WTC11 (cell line): Measurements from ENCODE around the gene PQBP1. TPM values are rescaled to one million over a fixed set of nuclear protein-coding genes. Genes with fewer than 3 reads are reported as not detected.

Source experiments
- ATAC-seq: fragments of 200-7000 bp; cut with Tn5 transposase; 2 replicates; pipeline ENCODE4 v1.10.0; 2021; ENCODE audit warnings: mild to moderate bottlenecking, moderate library complexity
- CTCF ChIA-PET: fragments of 300-600 bp; sonication (Branson Sonifier 250); formaldehyde crosslinking; loops from one replicate; lab custom pipeline; 2021; ENCODE audit warnings: antibody characterized with exemption; lab: Charles Lee
- POLR2A ChIA-PET: fragments of 350-600 bp; sonication (Branson Sonifier 250); formaldehyde crosslinking; loops from one replicate; lab custom pipeline; 2021; ENCODE audit warnings: antibody characterized with exemption; lab: Charles Lee
- DNase-seq: peaks from one replicate; pipeline ENCODE4 v3.0.0; 2021; ENCODE audit warnings: low spot score
- H3K27ac Mint-ChIP-seq: 2 replicates; pipeline ENCODE4 v1.8.0; 2021; ENCODE audit warnings: mixed read lengths
- H3K27me3 Mint-ChIP-seq: 2 replicates; pipeline ENCODE4 v1.8.0; 2021; ENCODE audit warnings: low read depth, mild to moderate bottlenecking, moderate library complexity, mixed read lengths
- H3K36me3 Mint-ChIP-seq: 2 replicates; pipeline ENCODE4 v1.8.0; 2021; ENCODE audit warnings: mixed read lengths
- H3K4me1 Mint-ChIP-seq: 2 replicates; pipeline ENCODE4 v1.8.0; 2022; ENCODE audit warnings: mixed read lengths
- H3K4me3 Mint-ChIP-seq: 2 replicates; pipeline ENCODE4 v1.8.0; 2021; ENCODE audit warnings: mild to moderate bottlenecking, moderate library complexity, mixed read lengths
- H3K9me3 Mint-ChIP-seq: 2 replicates; pipeline ENCODE4 v1.8.0; 2021; ENCODE audit warnings: mixed read lengths
- ELF4 ChIP-seq: sonication (generic); formaldehyde crosslinking; IDR thresholded peaks from 2 replicates; pipeline ENCODE4 v1.8.1; 2022; ENCODE audit warnings: low read depth, mild to moderate bottlenecking, moderate library complexity, missing genetic modification reagents
- ESRRA ChIP-seq: sonication (generic); formaldehyde crosslinking; IDR thresholded peaks from 2 replicates; pipeline ENCODE4 v1.8.1; 2022; ENCODE audit warnings: mild to moderate bottlenecking, missing genetic modification reagents, borderline replicate concordance
- JUN ChIP-seq: sonication (generic); formaldehyde crosslinking; IDR thresholded peaks from 2 replicates; pipeline ENCODE4 v1.8.0; 2023; ENCODE audit warnings: mild to moderate bottlenecking, missing genetic modification reagents
- NFATC4 ChIP-seq: fragments of 250-450 bp; sonication (Bioruptor Pico); IDR thresholded peaks from 2 replicates; pipeline ENCODE4 v1.9.0; 2021; ENCODE audit warnings: mild to moderate bottlenecking
- NFYB ChIP-seq: sonication (generic); formaldehyde crosslinking; conservative IDR thresholded peaks from 2 replicates; pipeline ENCODE4 v1.8.0; 2022; ENCODE audit warnings: low read depth, missing genetic modification reagents
- SMAD3 ChIP-seq: sonication (generic); formaldehyde crosslinking; IDR thresholded peaks from 2 replicates; pipeline ENCODE4 v1.8.0; 2022; ENCODE audit warnings: missing genetic modification reagents, mild to moderate bottlenecking, borderline replicate concordance
- SMAD4 ChIP-seq: sonication (generic); formaldehyde crosslinking; IDR thresholded peaks from 2 replicates; pipeline ENCODE4 v1.8.0; 2022; ENCODE audit warnings: mild to moderate bottlenecking, missing genetic modification reagents
- SP1 ChIP-seq: sonication (generic); formaldehyde crosslinking; conservative IDR thresholded peaks from 2 replicates; pipeline ENCODE4 v1.8.1; 2022; ENCODE audit warnings: missing genetic modification reagents
- TP53 ChIP-seq: sonication (generic); formaldehyde crosslinking; IDR thresholded peaks from 2 replicates; pipeline ENCODE4 v1.8.1; 2023; ENCODE audit warnings: mild to moderate bottlenecking, missing genetic modification reagents
- ZNF219 ChIP-seq: sonication (generic); formaldehyde crosslinking; IDR thresholded peaks from 2 replicates; pipeline ENCODE4 v1.8.0; 2023; ENCODE audit warnings: missing genetic modification reagents, mild to moderate bottlenecking, borderline replicate concordance
- ZNF416 ChIP-seq: fragments of 250-450 bp; sonication (Bioruptor Pico); IDR thresholded peaks from 2 replicates; pipeline ENCODE4 v1.9.0; 2021; ENCODE audit warnings: mild to moderate bottlenecking, inconsistent platforms
- ZNF423 ChIP-seq: fragments of 250-450 bp; sonication (Bioruptor Pico); IDR thresholded peaks from 2 replicates; pipeline ENCODE4 v2.1.2; 2022; ENCODE audit warnings: mild to moderate bottlenecking, moderate library complexity
- total RNA-seq: library from RNA; stranded (reverse); gene quantifications from 3 replicates; pipeline ENCODE4 v1.2.3, GENCODE V29; 2021
- TF ChIP-seq, protein P1 (sequence below): sonication (generic); formaldehyde crosslinking; IDR thresholded peaks from 2 replicates; pipeline ENCODE4 v1.8.1; 2023; ENCODE audit warnings: mild to moderate bottlenecking, missing genetic modification reagents, moderate library complexity
- TF ChIP-seq, protein P2 (sequence below): sonication (generic); formaldehyde crosslinking; IDR thresholded peaks from 2 replicates; pipeline ENCODE4 v1.8.0; 2022; ENCODE audit warnings: mild to moderate bottlenecking, missing genetic modification reagents
- TF ChIP-seq, protein P3 (sequence below): sonication (generic); formaldehyde crosslinking; IDR thresholded peaks from 2 replicates; pipeline ENCODE4 v1.8.0; 2023; ENCODE audit warnings: missing genetic modification reagents, mild to moderate bottlenecking, borderline replicate concordance
- TF ChIP-seq, protein P4 (sequence below): sonication (generic); formaldehyde crosslinking; IDR thresholded peaks from 2 replicates; pipeline ENCODE4 v1.8.1; 2023; ENCODE audit warnings: mild to moderate bottlenecking, moderate library complexity, missing genetic modification reagents
- TF ChIP-seq, protein P5 (sequence below): fragments of 250-450 bp; sonication (Bioruptor Pico); IDR thresholded peaks from 2 replicates; pipeline ENCODE4 v1.9.0; 2021; ENCODE audit warnings: mild to moderate bottlenecking, borderline replicate concordance
- TF ChIP-seq, protein P6 (sequence below): sonication (generic); formaldehyde crosslinking; IDR thresholded peaks from 2 replicates; pipeline ENCODE4 v1.8.1; 2022; ENCODE audit warnings: missing genetic modification reagents, borderline replicate concordance

PQBP1 gene
- total RNA-seq, 1 experiment from 2014 or later = 79.4 TPM

DNA sequence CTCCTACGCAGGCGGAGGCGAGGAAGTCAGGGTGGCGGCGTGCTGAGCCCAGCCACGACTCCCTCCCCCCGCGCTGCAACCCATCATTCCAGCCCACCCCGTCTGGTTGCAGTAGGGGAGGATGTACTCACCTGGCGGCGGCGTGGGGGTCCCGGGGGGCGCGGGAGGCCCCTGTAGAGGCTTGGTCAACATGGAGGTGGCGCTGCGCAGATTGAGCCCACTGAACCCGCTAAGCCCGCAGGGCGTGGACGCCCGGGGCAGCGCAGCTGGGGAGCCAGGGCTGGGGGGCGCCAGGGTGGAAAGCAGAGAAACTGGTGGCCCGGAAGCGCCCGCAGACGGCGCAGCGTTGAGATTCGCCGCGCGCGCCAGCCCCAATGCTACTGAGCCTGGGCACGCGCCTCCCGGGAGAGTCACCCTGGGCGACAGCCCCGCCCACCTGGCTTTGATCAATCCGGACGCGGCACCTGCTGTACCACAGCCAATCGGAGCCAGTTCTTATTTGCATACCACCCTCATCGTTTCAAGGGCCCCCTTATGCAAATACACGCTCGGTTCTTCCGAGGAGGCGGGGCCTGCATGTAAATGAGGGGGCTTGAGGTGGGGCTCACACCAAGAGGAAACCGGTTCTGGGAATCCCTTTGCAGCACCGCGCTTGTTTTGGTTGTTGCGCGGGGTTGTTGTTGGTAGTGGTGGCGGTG is 21.1 kb downstream of the PQBP1 start, which contains the start of gene PIM2:
PIM2 (minus strand) TSS at position 382 of the 698 bp plus-strand sequence; CDS start at position 192, 190 bp downstream.
- DNase-seq = peak; percentile 90
- Mint-ChIP-seq H3K4me1 (peaks cover 50% of the 10 kb centered on the region), H3K36me3 (peaks cover 55% of the 10 kb centered on the region), H3K4me3 (peak within 1 kb of the TSS; percentile 93), H3K9me3 (no peaks in the 10 kb centered on the region), H3K27me3 (no peaks in the 10 kb centered on the region), H3K27ac (peak within 1 kb of the TSS; percentile 93)
- TF ChIP-seq SMAD3 (CRISPR knock-in tag) = peak; percentile 51; the same call in 1 of the 2 replicates
- 0 out of 2 replicates have a peak, but pooled peaks have one; percentile 24 for TF ChIP-seq NFATC4 (CRISPR knock-in tag)
- peak; percentile 60 for TF ChIP-seq SP1 (CRISPR knock-in tag)
- no peak for TF ChIP-seq ESRRA (CRISPR knock-in tag)
- TF ChIP-seq, protein P1, sequence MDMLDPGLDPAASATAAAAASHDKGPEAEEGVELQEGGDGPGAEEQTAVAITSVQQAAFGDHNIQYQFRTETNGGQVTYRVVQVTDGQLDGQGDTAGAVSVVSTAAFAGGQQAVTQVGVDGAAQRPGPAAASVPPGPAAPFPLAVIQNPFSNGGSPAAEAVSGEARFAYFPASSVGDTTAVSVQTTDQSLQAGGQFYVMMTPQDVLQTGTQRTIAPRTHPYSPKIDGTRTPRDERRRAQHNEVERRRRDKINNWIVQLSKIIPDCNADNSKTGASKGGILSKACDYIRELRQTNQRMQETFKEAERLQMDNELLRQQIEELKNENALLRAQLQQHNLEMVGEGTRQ (CRISPR knock-in tag) = peak; percentile 65
- TF ChIP-seq, protein P2, sequence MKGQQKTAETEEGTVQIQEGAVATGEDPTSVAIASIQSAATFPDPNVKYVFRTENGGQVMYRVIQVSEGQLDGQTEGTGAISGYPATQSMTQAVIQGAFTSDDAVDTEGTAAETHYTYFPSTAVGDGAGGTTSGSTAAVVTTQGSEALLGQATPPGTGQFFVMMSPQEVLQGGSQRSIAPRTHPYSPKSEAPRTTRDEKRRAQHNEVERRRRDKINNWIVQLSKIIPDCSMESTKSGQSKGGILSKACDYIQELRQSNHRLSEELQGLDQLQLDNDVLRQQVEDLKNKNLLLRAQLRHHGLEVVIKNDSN (CRISPR knock-in tag) = peak; percentile 75; the same call in 1 of the 2 replicates
- TF ChIP-seq, protein P3, sequence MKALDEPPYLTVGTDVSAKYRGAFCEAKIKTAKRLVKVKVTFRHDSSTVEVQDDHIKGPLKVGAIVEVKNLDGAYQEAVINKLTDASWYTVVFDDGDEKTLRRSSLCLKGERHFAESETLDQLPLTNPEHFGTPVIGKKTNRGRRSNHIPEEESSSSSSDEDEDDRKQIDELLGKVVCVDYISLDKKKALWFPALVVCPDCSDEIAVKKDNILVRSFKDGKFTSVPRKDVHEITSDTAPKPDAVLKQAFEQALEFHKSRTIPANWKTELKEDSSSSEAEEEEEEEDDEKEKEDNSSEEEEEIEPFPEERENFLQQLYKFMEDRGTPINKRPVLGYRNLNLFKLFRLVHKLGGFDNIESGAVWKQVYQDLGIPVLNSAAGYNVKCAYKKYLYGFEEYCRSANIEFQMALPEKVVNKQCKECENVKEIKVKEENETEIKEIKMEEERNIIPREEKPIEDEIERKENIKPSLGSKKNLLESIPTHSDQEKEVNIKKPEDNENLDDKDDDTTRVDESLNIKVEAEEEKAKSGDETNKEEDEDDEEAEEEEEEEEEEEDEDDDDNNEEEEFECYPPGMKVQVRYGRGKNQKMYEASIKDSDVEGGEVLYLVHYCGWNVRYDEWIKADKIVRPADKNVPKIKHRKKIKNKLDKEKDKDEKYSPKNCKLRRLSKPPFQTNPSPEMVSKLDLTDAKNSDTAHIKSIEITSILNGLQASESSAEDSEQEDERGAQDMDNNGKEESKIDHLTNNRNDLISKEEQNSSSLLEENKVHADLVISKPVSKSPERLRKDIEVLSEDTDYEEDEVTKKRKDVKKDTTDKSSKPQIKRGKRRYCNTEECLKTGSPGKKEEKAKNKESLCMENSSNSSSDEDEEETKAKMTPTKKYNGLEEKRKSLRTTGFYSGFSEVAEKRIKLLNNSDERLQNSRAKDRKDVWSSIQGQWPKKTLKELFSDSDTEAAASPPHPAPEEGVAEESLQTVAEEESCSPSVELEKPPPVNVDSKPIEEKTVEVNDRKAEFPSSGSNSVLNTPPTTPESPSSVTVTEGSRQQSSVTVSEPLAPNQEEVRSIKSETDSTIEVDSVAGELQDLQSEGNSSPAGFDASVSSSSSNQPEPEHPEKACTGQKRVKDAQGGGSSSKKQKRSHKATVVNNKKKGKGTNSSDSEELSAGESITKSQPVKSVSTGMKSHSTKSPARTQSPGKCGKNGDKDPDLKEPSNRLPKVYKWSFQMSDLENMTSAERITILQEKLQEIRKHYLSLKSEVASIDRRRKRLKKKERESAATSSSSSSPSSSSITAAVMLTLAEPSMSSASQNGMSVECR = peak; percentile 24; the same call in 1 of the 2 replicates
- peak; percentile 28; the same call in 1 of the 2 replicates for TF ChIP-seq JUN (CRISPR knock-in tag)
- TF ChIP-seq TP53 (CRISPR knock-in tag) = no peak
- 0 out of 2 replicates have a peak, but pooled peaks have one; percentile 17 for TF ChIP-seq NFYB (CRISPR knock-in tag)
- TF ChIP-seq ZNF416 (CRISPR knock-in tag) = no peak
- ATAC-seq = peak; percentile 86
- ChIA-PET CTCF (interaction anchor here (0.9 to 1.0 kb wide), 2 partner anchors 28 to 39 kb away, joined by 3 read pairs; partner anchors contain the start of gene OTUD5), POLR2A (interaction anchor here (0.5 kb wide), 1 partner anchor 341 kb away, joined by 3 read pairs; no protein-coding TSS in a partner anchor)

DNA sequence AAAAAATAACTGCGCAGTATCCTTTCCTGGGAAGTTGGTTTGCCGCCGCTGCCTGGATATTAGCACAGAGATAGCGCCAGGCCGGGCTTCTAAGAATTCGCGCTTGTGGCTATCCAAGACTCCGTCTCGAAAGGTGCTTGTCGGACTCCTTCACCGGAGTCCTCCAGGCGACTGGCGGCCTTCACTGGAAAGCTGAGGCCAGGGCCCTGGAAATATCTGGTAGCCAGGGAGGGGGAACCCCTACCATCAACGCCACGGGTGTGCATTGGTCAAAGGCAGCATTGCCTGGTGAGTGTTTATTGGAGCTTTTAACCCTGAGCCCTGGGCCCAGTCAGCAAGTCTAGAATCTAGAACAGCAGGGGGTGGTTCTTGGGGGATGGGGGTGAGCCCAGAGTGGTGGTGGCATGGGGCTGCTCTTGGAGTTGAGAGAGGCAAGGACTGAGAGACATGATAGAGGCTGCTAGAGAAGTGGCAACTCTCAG is 21.7 kb downstream of the PQBP1 start:
- ATAC-seq = peak; percentile 15
- peak; percentile 23 for DNase-seq
- CTCF ChIA-PET = interaction anchor here (0.9 to 1.0 kb wide), 2 partner anchors 27 to 38 kb away, joined by 3 read pairs; partner anchors contain the start of gene OTUD5
- TF ChIP-seq ZNF219 (no peak), ELF4 (CRISPR knock-in tag) (no peak), SMAD4 (CRISPR knock-in tag) (no peak), ZNF423 (CRISPR knock-in tag) (no peak)
- TF ChIP-seq, protein P4, sequence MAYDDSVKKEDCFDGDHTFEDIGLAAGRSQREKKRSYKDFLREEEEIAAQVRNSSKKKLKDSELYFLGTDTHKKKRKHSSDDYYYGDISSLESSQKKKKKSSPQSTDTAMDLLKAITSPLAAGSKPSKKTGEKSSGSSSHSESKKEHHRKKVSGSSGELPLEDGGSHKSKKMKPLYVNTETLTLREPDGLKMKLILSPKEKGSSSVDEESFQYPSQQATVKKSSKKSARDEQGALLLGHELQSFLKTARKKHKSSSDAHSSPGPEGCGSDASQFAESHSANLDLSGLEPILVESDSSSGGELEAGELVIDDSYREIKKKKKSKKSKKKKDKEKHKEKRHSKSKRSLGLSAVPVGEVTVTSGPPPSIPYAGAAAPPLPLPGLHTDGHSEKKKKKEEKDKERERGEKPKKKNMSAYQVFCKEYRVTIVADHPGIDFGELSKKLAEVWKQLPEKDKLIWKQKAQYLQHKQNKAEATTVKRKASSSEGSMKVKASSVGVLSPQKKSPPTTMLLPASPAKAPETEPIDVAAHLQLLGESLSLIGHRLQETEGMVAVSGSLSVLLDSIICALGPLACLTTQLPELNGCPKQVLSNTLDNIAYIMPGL (CRISPR knock-in tag) = no peak
- TF ChIP-seq, protein P5, sequence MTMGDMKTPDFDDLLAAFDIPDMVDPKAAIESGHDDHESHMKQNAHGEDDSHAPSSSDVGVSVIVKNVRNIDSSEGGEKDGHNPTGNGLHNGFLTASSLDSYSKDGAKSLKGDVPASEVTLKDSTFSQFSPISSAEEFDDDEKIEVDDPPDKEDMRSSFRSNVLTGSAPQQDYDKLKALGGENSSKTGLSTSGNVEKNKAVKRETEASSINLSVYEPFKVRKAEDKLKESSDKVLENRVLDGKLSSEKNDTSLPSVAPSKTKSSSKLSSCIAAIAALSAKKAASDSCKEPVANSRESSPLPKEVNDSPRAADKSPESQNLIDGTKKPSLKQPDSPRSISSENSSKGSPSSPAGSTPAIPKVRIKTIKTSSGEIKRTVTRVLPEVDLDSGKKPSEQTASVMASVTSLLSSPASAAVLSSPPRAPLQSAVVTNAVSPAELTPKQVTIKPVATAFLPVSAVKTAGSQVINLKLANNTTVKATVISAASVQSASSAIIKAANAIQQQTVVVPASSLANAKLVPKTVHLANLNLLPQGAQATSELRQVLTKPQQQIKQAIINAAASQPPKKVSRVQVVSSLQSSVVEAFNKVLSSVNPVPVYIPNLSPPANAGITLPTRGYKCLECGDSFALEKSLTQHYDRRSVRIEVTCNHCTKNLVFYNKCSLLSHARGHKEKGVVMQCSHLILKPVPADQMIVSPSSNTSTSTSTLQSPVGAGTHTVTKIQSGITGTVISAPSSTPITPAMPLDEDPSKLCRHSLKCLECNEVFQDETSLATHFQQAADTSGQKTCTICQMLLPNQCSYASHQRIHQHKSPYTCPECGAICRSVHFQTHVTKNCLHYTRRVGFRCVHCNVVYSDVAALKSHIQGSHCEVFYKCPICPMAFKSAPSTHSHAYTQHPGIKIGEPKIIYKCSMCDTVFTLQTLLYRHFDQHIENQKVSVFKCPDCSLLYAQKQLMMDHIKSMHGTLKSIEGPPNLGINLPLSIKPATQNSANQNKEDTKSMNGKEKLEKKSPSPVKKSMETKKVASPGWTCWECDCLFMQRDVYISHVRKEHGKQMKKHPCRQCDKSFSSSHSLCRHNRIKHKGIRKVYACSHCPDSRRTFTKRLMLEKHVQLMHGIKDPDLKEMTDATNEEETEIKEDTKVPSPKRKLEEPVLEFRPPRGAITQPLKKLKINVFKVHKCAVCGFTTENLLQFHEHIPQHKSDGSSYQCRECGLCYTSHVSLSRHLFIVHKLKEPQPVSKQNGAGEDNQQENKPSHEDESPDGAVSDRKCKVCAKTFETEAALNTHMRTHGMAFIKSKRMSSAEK (CRISPR knock-in tag) = no peak
- TF ChIP-seq, protein P6, sequence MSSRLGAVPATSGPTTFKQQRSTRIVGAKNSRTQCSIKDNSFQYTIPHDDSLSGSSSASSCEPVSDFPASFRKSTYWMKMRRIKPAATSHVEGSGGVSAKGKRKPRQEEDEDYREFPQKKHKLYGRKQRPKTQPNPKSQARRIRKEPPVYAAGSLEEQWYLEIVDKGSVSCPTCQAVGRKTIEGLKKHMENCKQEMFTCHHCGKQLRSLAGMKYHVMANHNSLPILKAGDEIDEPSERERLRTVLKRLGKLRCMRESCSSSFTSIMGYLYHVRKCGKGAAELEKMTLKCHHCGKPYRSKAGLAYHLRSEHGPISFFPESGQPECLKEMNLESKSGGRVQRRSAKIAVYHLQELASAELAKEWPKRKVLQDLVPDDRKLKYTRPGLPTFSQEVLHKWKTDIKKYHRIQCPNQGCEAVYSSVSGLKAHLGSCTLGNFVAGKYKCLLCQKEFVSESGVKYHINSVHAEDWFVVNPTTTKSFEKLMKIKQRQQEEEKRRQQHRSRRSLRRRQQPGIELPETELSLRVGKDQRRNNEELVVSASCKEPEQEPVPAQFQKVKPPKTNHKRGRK = no peak

More for the DNA sequence above, 21.7 kb downstream of the PQBP1 start:
- H3K27ac Mint-ChIP-seq = peak overlapping the region; percentile 93
- peaks cover 49% of the 10 kb centered on the region for H3K4me1 Mint-ChIP-seq
- H3K4me3 Mint-ChIP-seq = peak overlapping the region; percentile 93
- peaks cover 54% of the 10 kb centered on the region for H3K36me3 Mint-ChIP-seq
- no peaks in the 10 kb centered on the region for H3K27me3 Mint-ChIP-seq
- POLR2A ChIA-PET = interaction anchor here (0.5 kb wide), 1 partner anchor 341 kb away, joined by 3 read pairs; no protein-coding TSS in a partner anchor
- H3K9me3 Mint-ChIP-seq = no peaks in the 10 kb centered on the region
